GM21619 (cell line): Measurements from ENCODE around the gene ALKBH4.
A peak's percentile ranks its signal among the peaks of the same experiment; 100 is the strongest.
"Not testable (repeated sequence)": the region's sequence is repeated elsewhere in the genome, so short reads cannot be mapped to it uniquely, and the experiment has no call there.

Experiments used
- ATAC-seq: cut with Tn5 transposase; IDR thresholded peaks from one replicate; pipeline ENCODE4 v1.9.1; 2021; ENCODE audit not compliant: unreplicated experiment

Gene ALKBH4

GRCh38 chr7:102478314-102479208 lies 13.9 kb upstream of the ALKBH4 start, which contains the start of gene POLR2J:
TSS of gene POLR2J (minus strand) at chr7:102478922. CDS start at chr7:102478860, 62 bp downstream.
- ATAC-seq = peak; percentile 75

- ATAC-seq = not testable (repeated sequence)
These were observed 10.2 kb upstream of the ALKBH4 start for GRCh38 chr7:102474736-102475435.

GRCh38 chr7:102474116-102474515 lies 9.5 kb upstream of the ALKBH4 start:
- not testable (repeated sequence) for ATAC-seq

GRCh38 chr7:102473271-102473991 lies 8.8 kb upstream of the ALKBH4 start:
- ATAC-seq = no peak

- no peak for ATAC-seq
These were observed 7.7 kb upstream of the ALKBH4 start for GRCh38 chr7:102472126-102473041.

- ATAC-seq = no peak
These were observed 7.1 kb upstream of the ALKBH4 start for GRCh38 chr7:102471791-102472125.

GRCh38 chr7:102469972-102470825 lies 5.5 kb upstream of the ALKBH4 start:
- ATAC-seq = no peak

- ATAC-seq = no peak
These were observed 4.8 kb upstream of the ALKBH4 start for GRCh38 chr7:102469351-102469971.

GRCh38 chr7:102468478-102469350 lies 4.1 kb upstream of the ALKBH4 start:
- no peak for ATAC-seq

GRCh38 chr7:102467581-102468477 lies 3.2 kb upstream of the ALKBH4 start:
- ATAC-seq = no peak

GRCh38 chr7:102466097-102466496 lies 1.4 kb upstream of the ALKBH4 start:
- ATAC-seq = no peak

- ATAC-seq = peak; percentile 2
These were observed 654 bp downstream of the ALKBH4 start for GRCh38 chr7:102463841-102464576.

GRCh38 chr7:102460467-102460866 lies 4.2 kb downstream of the ALKBH4 start:
- ATAC-seq = no peak

GRCh38 chr7:102459221-102459844 lies 5.3 kb downstream of the ALKBH4 start:
- no peak for ATAC-seq

GRCh38 chr7:102457352-102457924 lies 7.2 kb downstream of the ALKBH4 start:
- ATAC-seq = no peak

- ATAC-seq = no peak
These were observed 8.3 kb downstream of the ALKBH4 start for GRCh38 chr7:102456327-102456726.
